SK-N-SH treated with all-trans-retinoic acid at 6 μM for 48 hours (cell line): ENCODE measurements around the gene SUFU.

ENCODE experiments used
- ARNTL ChIP-seq: fragments of 450-650 bp; formaldehyde crosslinking; IDR thresholded peaks from 2 replicates; pipeline ENCODE4 v1.5.0; 2020; ENCODE audit warnings: low read depth, mild to moderate bottlenecking, moderate library complexity, borderline replicate concordance
- BACH2 ChIP-seq: fragments of 250-450 bp; sonication (Bioruptor Pico); IDR thresholded peaks from 2 replicates; pipeline ENCODE4 v1.9.0; 2021; ENCODE audit warnings: mild to moderate bottlenecking, borderline replicate concordance
- GLIS3 ChIP-seq: fragments of 250-450 bp; sonication (Bioruptor Pico); IDR thresholded peaks from 2 replicates; pipeline ENCODE4 v1.5.0; 2020; ENCODE audit warnings: mild to moderate bottlenecking, moderate library complexity
- ISL1 ChIP-seq: fragments of 250-450 bp; sonication (Bioruptor Pico); IDR thresholded peaks from 2 replicates; pipeline ENCODE4 v2.1.2; 2022; ENCODE audit warnings: mild to moderate bottlenecking, moderate library complexity
- TCF4 ChIP-seq: fragments of 250-450 bp; sonication (Bioruptor Pico); IDR thresholded peaks from 2 replicates; pipeline ENCODE4 v1.8.0; 2021; ENCODE audit warnings: mild to moderate bottlenecking, moderate library complexity, borderline replicate concordance
- TSHZ2 ChIP-seq: fragments of 250-450 bp; sonication (Bioruptor Pico); IDR thresholded peaks from 2 replicates; pipeline ENCODE4 v1.5.0; 2020; ENCODE audit warnings: mild to moderate bottlenecking, moderate library complexity
- ZC3H10 ChIP-seq: fragments of 250-450 bp; sonication (Bioruptor Pico); IDR thresholded peaks from 2 replicates; pipeline ENCODE4 v1.5.1; 2021; ENCODE audit warnings: mild to moderate bottlenecking, moderate library complexity
- ZFP3 ChIP-seq: fragments of 250-450 bp; sonication (Bioruptor Pico); IDR thresholded peaks from 2 replicates; pipeline ENCODE4 v1.5.0; 2020; ENCODE audit warnings: mild to moderate bottlenecking, moderate library complexity
- ZFP30 ChIP-seq: fragments of 450-650 bp; formaldehyde crosslinking; IDR thresholded peaks from 2 replicates; pipeline ENCODE4 v1.5.0; 2022; ENCODE audit warnings: mild to moderate bottlenecking, moderate library complexity
- ZNF8 ChIP-seq: fragments of 450-650 bp; formaldehyde crosslinking; IDR thresholded peaks from 2 replicates; pipeline ENCODE4 v1.5.0; 2020; ENCODE audit warnings: mild to moderate bottlenecking, moderate library complexity
- TF ChIP-seq, protein P1 (sequence below): fragments of 250-450 bp; sonication (Bioruptor Pico); IDR thresholded peaks from 2 replicates; pipeline ENCODE4 v1.8.0; 2020; ENCODE audit warnings: mild to moderate bottlenecking, moderate library complexity, borderline replicate concordance

GRCh38 chr10:102654566-102654965, 150.8 kb downstream of the SUFU start:
- TF ChIP-seq ZFP3 (CRISPR knock-in tag) (no peak), GLIS3 (CRISPR knock-in tag) (no peak), TCF4 (no peak), TSHZ2 (CRISPR knock-in tag) (no peak), ISL1 (CRISPR knock-in tag) (no peak), ZC3H10 (no peak), ZFP30 (no peak), ARNTL (CRISPR knock-in tag) (no peak), BACH2 (CRISPR knock-in tag) (no peak), ZNF8 (CRISPR knock-in tag) (no peak)
- TF ChIP-seq, protein P1, sequence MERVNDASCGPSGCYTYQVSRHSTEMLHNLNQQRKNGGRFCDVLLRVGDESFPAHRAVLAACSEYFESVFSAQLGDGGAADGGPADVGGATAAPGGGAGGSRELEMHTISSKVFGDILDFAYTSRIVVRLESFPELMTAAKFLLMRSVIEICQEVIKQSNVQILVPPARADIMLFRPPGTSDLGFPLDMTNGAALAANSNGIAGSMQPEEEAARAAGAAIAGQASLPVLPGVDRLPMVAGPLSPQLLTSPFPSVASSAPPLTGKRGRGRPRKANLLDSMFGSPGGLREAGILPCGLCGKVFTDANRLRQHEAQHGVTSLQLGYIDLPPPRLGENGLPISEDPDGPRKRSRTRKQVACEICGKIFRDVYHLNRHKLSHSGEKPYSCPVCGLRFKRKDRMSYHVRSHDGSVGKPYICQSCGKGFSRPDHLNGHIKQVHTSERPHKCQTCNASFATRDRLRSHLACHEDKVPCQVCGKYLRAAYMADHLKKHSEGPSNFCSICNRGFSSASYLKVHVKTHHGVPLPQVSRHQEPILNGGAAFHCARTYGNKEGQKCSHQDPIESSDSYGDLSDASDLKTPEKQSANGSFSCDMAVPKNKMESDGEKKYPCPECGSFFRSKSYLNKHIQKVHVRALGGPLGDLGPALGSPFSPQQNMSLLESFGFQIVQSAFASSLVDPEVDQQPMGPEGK (CRISPR knock-in tag): no peak
